H9 (cell line): ENCODE measurements around the gene ZNF423. TPM values are rescaled to one million over a fixed set of nuclear protein-coding genes. Genes with fewer than 3 reads are reported as not detected.

ENCODE experiments used
- DNase-seq: peaks from one replicate; pipeline ENCODE4 v3.0.0-alpha.2; 2017
- H2AFZ ChIP-seq: one replicate; pipeline ENCODE4 v1.6.1; 2013; ENCODE audit warnings: mild to moderate bottlenecking, low read length, control low read depth, moderate library complexity
- H2AK5ac ChIP-seq: 2 replicates; pipeline ENCODE4 v1.6.1; 2013; ENCODE audit warnings: low read length, control low read depth, mixed read lengths; ENCODE audit not compliant: insufficient read length
- H2BK120ac ChIP-seq: one replicate; pipeline ENCODE4 v1.6.1; 2013; ENCODE audit warnings: low read depth, mild to moderate bottlenecking, low read length, control low read depth, inconsistent platforms; ENCODE audit not compliant: poor library complexity, severe bottlenecking
- H2BK12ac ChIP-seq: 2 replicates; pipeline ENCODE4 v1.6.1; 2013; ENCODE audit warnings: low read length, control low read depth, mixed read lengths, low read depth; ENCODE audit not compliant: insufficient read length
- H2BK15ac ChIP-seq: 2 replicates; pipeline ENCODE4 v1.6.1; 2013; ENCODE audit warnings: low read depth, low read length, control low read depth
- H2BK20ac ChIP-seq: one replicate; pipeline ENCODE4 v1.6.1; 2013; ENCODE audit warnings: low read depth, mild to moderate bottlenecking, low read length, control low read depth, inconsistent platforms; ENCODE audit not compliant: poor library complexity, severe bottlenecking
- H2BK5ac ChIP-seq: 2 replicates; pipeline ENCODE4 v1.6.1; 2013; ENCODE audit warnings: low read length, control low read depth, mixed read lengths; ENCODE audit not compliant: insufficient read length
- H3K14ac ChIP-seq: 2 replicates; pipeline ENCODE4 v1.6.1; 2013; ENCODE audit warnings: low read length, control low read depth; ENCODE audit not compliant: insufficient read depth
- H3K18ac ChIP-seq: 2 replicates; pipeline ENCODE4 v1.6.1; 2013; ENCODE audit warnings: low read depth, mild to moderate bottlenecking, mixed read lengths, low read length, control low read depth; ENCODE audit not compliant: insufficient read length
- H3K23ac ChIP-seq: 2 replicates; pipeline ENCODE4 v1.6.1; 2013; ENCODE audit warnings: low read length, control low read depth, mixed read lengths, low read depth; ENCODE audit not compliant: insufficient read length
- H3K23me2 ChIP-seq: 2 replicates; pipeline ENCODE4 v1.6.1; 2013; ENCODE audit warnings: low read depth, mild to moderate bottlenecking, mixed read lengths, low read length, control low read depth; ENCODE audit not compliant: insufficient read length, poor library complexity, severe bottlenecking
- H3K27ac ChIP-seq: 2 replicates; pipeline ENCODE4 v1.5.1; 2013; ENCODE audit warnings: low read length, control low read depth, mixed read lengths, low read depth; ENCODE audit not compliant: insufficient read length
- H3K27me3 ChIP-seq: 2 replicates; pipeline ENCODE4 v1.6.1; 2013; ENCODE audit warnings: low read length, control low read depth, inconsistent platforms; ENCODE audit not compliant: insufficient read depth
- H3K4ac ChIP-seq: 2 replicates; pipeline ENCODE4 v1.6.1; 2013; ENCODE audit warnings: low read depth, mild to moderate bottlenecking, control low read depth, inconsistent platforms, low read length, moderate library complexity
- H3K4me1 ChIP-seq: 2 replicates; pipeline ENCODE4 v1.6.1; 2013; ENCODE audit warnings: low read length, control low read depth, inconsistent platforms; ENCODE audit not compliant: insufficient read depth
- H3K4me2 ChIP-seq: 2 replicates; pipeline ENCODE4 v1.6.1; 2013; ENCODE audit warnings: low read length, control low read depth, mixed read lengths; ENCODE audit not compliant: insufficient read length, insufficient read depth
- H3K56ac ChIP-seq: 2 replicates; pipeline ENCODE4 v1.6.1; 2013; ENCODE audit warnings: low read depth, mild to moderate bottlenecking, mixed read lengths, low read length, control low read depth; ENCODE audit not compliant: insufficient read length
- H3K79me1 ChIP-seq: 2 replicates; pipeline ENCODE4 v1.6.1; 2013; ENCODE audit warnings: low read depth, mild to moderate bottlenecking, moderate library complexity, low read length, control low read depth, inconsistent platforms; ENCODE audit not compliant: insufficient read depth, poor library complexity, severe bottlenecking
- H3K79me2 ChIP-seq: 2 replicates; pipeline ENCODE4 v1.6.1; 2013; ENCODE audit warnings: low read length, control low read depth, inconsistent platforms; ENCODE audit not compliant: insufficient read depth
- H3K9ac ChIP-seq: 2 replicates; pipeline ENCODE4 v1.6.1; 2013; ENCODE audit warnings: low read length, control low read depth, mixed read lengths; ENCODE audit not compliant: insufficient read length; ENCODE audit errors: extremely low read depth
- H3K9me3 ChIP-seq: one replicate; pipeline ENCODE4 v1.6.1; 2013; ENCODE audit warnings: low read depth, low read length, inconsistent platforms; ENCODE audit not compliant: control insufficient read depth
- H3T11ph ChIP-seq: one replicate; pipeline ENCODE4 v1.6.1; 2013; ENCODE audit warnings: mild to moderate bottlenecking, low read length, control low read depth, inconsistent platforms
- H4K20me1 ChIP-seq: one replicate; pipeline ENCODE4 v1.6.1; 2013; ENCODE audit not compliant: control insufficient read depth, insufficient read length, insufficient read depth
- H4K5ac ChIP-seq: 2 replicates; pipeline ENCODE4 v1.6.1; 2013; ENCODE audit warnings: low read depth, mild to moderate bottlenecking, mixed read lengths, low read length, control low read depth; ENCODE audit not compliant: insufficient read length
- H4K8ac ChIP-seq: replicated peaks from 2 replicates; pipeline ENCODE4 v1.6.1; 2013; ENCODE audit warnings: low read length, control low read depth, mixed read lengths, low read depth; ENCODE audit not compliant: insufficient read length
- H4K91ac ChIP-seq: 2 replicates; pipeline ENCODE4 v1.6.1; 2013; ENCODE audit warnings: low read depth, mild to moderate bottlenecking, moderate library complexity, mixed read lengths, low read length, control low read depth; ENCODE audit not compliant: insufficient read length
- H3K27ac Mint-ChIP-seq, 3 experiments: 2 replicates in 2 of 3; 3 replicates in 1 of 3; pipeline ENCODE4 v1.8.0; 2020 to 2021; ENCODE audit warnings: mixed read lengths in 3 of 3, mild to moderate bottlenecking in 1 of 3, moderate library complexity in 1 of 3
- H3K27me3 Mint-ChIP-seq: 2 replicates; pipeline ENCODE4 v1.8.0; 2021; ENCODE audit warnings: low read depth, mild to moderate bottlenecking, moderate library complexity, mixed read lengths
- H3K36me3 Mint-ChIP-seq, 3 experiments: 2 replicates in 2 of 3; 3 replicates in 1 of 3; pipeline ENCODE4 v1.8.0; 2020 to 2021; ENCODE audit warnings: low read depth in 3 of 3, mixed read lengths in 3 of 3; ENCODE audit not compliant: insufficient read depth in 1 of 3
- H3K4me1 Mint-ChIP-seq, 2 experiments: 2 replicates each; pipeline ENCODE4 v1.8.0; 2020; ENCODE audit warnings: mixed read lengths in 2 of 2
- H3K4me3 Mint-ChIP-seq, 2 experiments: 2 replicates in 1 of 2; 3 replicates in 1 of 2; pipeline ENCODE4 v1.8.0; 2020 to 2021; ENCODE audit warnings: mild to moderate bottlenecking in 2 of 2, mixed read lengths in 2 of 2, moderate library complexity in 1 of 2
- H3K9me3 Mint-ChIP-seq, 2 experiments: 2 replicates in 1 of 2; 3 replicates in 1 of 2; pipeline ENCODE4 v1.8.0; 2020; ENCODE audit warnings: mild to moderate bottlenecking in 2 of 2, mixed read lengths in 2 of 2, moderate library complexity in 1 of 2
- WGBS: extraction: QIAGEN DNeasy Blood & Tissue Kit; methylation state at CpG from one replicate; pipeline ENCODE4 v1.1.7; 2013; ENCODE audit warnings: missing lambda C conversion rate, low lambda C conversion rate, mixed read lengths; ENCODE audit not compliant: insufficient read length; ENCODE audit errors: extremely low coverage; 5-methylcytosine and 5-hydroxymethylcytosine counted together
- total RNA-seq: library from RNA; stranded (reverse); gene quantifications from 2 replicates; pipeline ENCODE4 v1.2.1, GENCODE V29; 2021
- TF ChIP-seq, protein P1 (sequence below): fragments of 200-600 bp; sonication (generic); conservative IDR thresholded peaks from 3 replicates; pipeline ENCODE4 v1.8.0; 2021; ENCODE audit warnings: antibody characterized with exemption, mild to moderate bottlenecking

The ZNF423 gene
- total RNA-seq, 1 experiment from 2014 or later: 51.5 TPM

DNA sequence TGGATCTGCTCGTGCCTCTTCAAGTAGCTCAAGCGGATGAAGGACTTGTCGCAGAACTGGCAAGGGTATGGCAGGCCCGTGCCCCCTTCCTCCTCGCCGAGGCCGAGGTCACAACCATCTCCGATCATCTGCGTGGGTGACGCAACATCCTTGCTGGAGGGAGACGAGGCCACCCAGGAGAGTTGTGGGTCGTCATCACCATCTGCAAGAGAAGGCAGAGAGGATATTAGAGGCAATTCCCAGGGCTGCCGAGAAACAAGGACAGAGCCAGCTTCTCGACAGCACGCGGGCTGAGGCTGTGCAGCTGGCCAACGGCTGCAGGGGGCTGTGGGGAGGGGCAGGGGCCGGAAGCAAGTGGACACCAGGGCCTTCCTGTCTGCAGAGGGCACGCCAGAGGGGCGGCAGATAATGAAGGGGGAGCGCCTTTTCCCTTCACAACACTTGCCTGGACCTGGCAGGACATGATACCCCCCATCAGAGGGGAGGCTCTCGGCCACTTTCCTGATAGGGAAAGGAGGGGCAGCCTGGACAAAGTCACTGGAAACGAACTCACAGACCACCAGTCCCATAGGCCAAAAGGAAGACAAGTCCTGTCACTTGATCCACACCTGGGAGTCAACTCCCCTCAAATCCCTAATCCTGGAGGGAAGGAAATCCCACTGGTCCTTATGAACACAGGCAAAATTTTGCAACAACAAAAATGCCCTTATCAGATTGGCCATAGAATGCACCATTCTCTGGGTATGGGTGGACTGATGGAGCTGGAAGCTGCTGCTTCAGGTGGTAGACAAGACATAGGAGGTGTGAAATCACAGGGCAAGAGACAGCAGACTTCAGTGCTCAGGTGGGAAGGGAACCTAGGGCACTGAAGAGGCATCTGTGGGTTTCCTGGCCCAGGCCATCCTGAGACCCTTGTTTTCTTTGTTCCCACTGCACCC, 217.0 kb downstream of the ZNF423 start:
- Histone ChIP-seq H3K9ac (no peak overlapping the region), H3T11ph (no peak overlapping the region), H4K20me1 (no peaks in the 10 kb centered on the region), H3K4ac (no peak overlapping the region), H4K8ac (no peak overlapping the region), H3K23ac (no peak overlapping the region), H2BK120ac (no peak overlapping the region), H3K27me3 (no peaks in the 10 kb centered on the region), H3K23me2 (no peaks in the 10 kb centered on the region), H2AFZ (no peak overlapping the region), H3K14ac (no peak overlapping the region; the same call in 1 of the 2 replicates), H2BK20ac (no peak overlapping the region), H3K79me2 (no peaks in the 10 kb centered on the region), H2BK5ac (no peak overlapping the region), H2BK15ac (no peak overlapping the region), H3K79me1 (no peaks in the 10 kb centered on the region), H2AK5ac (no peak overlapping the region), H3K4me1 (peaks cover 12% of the 10 kb centered on the region; the same call in 1 of the 2 replicates), H3K56ac (no peak overlapping the region), H3K27ac (no peak overlapping the region), H3K9me3 (no peaks in the 10 kb centered on the region), H3K18ac (no peak overlapping the region), H4K91ac (no peak overlapping the region), H2BK12ac (no peak overlapping the region), H4K5ac (no peak overlapping the region), H3K4me2 (no peak overlapping the region)
- peak overlapping the region; percentile 9 to 72 (median 63) for H3K27ac Mint-ChIP-seq
- TF ChIP-seq, protein P1, sequence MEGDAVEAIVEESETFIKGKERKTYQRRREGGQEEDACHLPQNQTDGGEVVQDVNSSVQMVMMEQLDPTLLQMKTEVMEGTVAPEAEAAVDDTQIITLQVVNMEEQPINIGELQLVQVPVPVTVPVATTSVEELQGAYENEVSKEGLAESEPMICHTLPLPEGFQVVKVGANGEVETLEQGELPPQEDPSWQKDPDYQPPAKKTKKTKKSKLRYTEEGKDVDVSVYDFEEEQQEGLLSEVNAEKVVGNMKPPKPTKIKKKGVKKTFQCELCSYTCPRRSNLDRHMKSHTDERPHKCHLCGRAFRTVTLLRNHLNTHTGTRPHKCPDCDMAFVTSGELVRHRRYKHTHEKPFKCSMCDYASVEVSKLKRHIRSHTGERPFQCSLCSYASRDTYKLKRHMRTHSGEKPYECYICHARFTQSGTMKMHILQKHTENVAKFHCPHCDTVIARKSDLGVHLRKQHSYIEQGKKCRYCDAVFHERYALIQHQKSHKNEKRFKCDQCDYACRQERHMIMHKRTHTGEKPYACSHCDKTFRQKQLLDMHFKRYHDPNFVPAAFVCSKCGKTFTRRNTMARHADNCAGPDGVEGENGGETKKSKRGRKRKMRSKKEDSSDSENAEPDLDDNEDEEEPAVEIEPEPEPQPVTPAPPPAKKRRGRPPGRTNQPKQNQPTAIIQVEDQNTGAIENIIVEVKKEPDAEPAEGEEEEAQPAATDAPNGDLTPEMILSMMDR: no peak
- peaks cover 45 to 53% of the 10 kb centered on the region in 2 experiments for H3K4me1 Mint-ChIP-seq
- DNase-seq: no peak
- peaks cover 27 to 38% (median 29%) of the 10 kb centered on the region in 3 experiments for H3K36me3 Mint-ChIP-seq
- no CpG with 5 or more reads among the region's 23 CpGs for WGBS
- no peaks in the 10 kb centered on the region; a peak in 1 of 5 replicates for H3K9me3 Mint-ChIP-seq
- H3K4me3 Mint-ChIP-seq: no peak overlapping the region; a peak in 1 of 5 replicates
- no peaks in the 10 kb centered on the region for H3K27me3 Mint-ChIP-seq
